NB4 (cell line): ENCODE results near the gene COQ4.

ENCODE experiments used
- MYC ChIP-seq: IDR thresholded peaks from 2 replicates; pipeline ENCODE4 v1.6.1; 2011; ENCODE audit warnings: low read depth, low read length
- POLR2A ChIP-seq: IDR thresholded peaks from 2 replicates; pipeline ENCODE4 v1.6.1; 2011; ENCODE audit warnings: mild to moderate bottlenecking; ENCODE audit not compliant: insufficient read length; ENCODE audit errors: extremely low read depth
- TF ChIP-seq, protein P1 (sequence below): IDR thresholded peaks from one replicate; pipeline ENCODE4 v1.5.1; 2012; ENCODE audit warnings: low read depth, low read length
- TF ChIP-seq, protein P2 (sequence below): IDR thresholded peaks from 2 replicates; pipeline ENCODE4 v1.6.1; 2011; ENCODE audit warnings: low read depth, low read length

DNA sequence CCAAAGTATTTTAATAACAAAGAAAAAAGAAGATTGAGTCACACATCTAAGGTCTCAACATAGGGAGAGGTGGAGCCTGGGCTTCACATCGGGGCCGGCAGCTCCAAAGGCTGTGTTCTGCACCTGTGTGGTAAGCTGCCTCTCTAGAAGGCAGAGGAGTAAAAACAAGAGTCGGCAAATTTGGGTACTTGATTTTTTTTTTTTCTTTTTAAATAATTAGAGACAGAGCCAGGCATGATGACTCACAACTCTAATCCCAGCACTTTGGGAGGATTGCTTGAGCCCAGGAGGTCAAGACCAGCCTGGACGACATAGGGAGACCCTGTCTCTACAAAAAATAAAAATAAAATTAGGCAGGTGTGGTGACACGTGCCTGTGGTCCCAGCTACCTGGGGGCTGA, 53.2 kb downstream of the COQ4 start:
- TF ChIP-seq, protein P1, sequence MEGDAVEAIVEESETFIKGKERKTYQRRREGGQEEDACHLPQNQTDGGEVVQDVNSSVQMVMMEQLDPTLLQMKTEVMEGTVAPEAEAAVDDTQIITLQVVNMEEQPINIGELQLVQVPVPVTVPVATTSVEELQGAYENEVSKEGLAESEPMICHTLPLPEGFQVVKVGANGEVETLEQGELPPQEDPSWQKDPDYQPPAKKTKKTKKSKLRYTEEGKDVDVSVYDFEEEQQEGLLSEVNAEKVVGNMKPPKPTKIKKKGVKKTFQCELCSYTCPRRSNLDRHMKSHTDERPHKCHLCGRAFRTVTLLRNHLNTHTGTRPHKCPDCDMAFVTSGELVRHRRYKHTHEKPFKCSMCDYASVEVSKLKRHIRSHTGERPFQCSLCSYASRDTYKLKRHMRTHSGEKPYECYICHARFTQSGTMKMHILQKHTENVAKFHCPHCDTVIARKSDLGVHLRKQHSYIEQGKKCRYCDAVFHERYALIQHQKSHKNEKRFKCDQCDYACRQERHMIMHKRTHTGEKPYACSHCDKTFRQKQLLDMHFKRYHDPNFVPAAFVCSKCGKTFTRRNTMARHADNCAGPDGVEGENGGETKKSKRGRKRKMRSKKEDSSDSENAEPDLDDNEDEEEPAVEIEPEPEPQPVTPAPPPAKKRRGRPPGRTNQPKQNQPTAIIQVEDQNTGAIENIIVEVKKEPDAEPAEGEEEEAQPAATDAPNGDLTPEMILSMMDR, result no peak
- TF ChIP-seq POLR2A (no peak), MYC (no peak)
- TF ChIP-seq, protein P2, sequence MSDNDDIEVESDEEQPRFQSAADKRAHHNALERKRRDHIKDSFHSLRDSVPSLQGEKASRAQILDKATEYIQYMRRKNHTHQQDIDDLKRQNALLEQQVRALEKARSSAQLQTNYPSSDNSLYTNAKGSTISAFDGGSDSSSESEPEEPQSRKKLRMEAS, result no peak
